ENCODE results near the gene HSD11B1.

GRCh38 chr1:209736490-209737117 lies 32.0 kb downstream of the HSD11B1 start:
- no peak for TF ChIP-seq JUND (IDR thresholded peaks at IDR 0.05)
- TF ChIP-seq CTCF (IDR thresholded peaks at IDR 0.05 in 2 of 3, conservative IDR thresholded peaks at IDR 0.05 in 1 of 3; ENCODE audit: borderline replicate concordance in 1 of 3, insufficient read depth in 1 of 3, low read depth in 2 of 3, low read length in 2 of 3), result no peak
- no peak for TF ChIP-seq POLR2A (IDR thresholded peaks at IDR 0.05; ENCODE audit: borderline replicate concordance, extremely low read depth, insufficient read depth, insufficient read length)
